Cortex of kidney (tissue), 1 donor: Measurements from ENCODE around the gene ADH1C.
"Not testable (repeated sequence)": the region's sequence is repeated elsewhere in the genome, so short reads cannot be mapped to it uniquely, and the experiment has no call there.

Source experiments
- DNase-seq: peaks from one replicate; lab custom pipeline; 2025; lab: John Stamatoyannopoulos, UW

Gene ADH1C

GRCh38 chr4:99352602-99353537 lies at the start of gene ADH1C:
ADH1C (minus strand) TSS chr4:99352746; CDS start chr4:99352675, 71 bp downstream.
- no peak for DNase-seq

DNA sequence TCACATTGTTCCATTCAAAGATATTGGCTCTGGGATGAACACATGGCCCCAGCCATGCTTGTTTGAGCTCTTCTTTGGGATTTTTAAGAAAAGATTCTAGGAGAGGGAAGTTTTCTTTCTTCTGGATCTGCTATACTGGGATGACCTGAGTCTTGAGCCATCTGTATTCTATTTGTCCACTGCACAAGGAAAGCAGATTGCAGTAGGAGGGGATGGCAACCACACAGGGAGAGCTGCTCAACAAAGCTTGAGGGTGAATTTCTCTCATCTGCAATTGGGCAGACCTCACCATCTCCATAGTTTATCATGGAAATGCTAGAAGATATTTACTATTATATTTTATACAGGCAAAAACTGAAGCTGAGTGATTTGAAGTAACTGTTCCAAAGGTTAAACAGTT lies 48.3 kb upstream of the ADH1C start:
- DNase-seq: no peak

DNA sequence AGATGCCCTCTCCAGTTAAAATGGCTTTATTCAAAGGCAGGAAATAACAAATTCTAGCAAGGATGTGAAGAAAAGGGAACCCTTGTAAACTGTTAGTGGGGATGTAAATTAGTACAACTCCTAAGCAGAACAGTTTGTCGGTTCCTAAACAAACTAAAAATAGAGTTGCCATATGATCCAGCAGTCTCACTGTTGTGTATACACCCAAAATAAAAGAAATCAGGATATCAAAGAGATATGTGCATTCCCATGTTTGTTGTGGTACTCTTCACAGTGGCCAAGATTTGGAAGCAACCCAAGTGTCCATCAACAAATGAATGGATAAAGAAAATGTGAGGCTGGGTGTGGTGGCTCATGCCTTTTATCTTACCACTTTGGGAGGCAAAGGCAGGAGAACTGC lies 46.5 kb upstream of the ADH1C start:
- no peak for DNase-seq

DNA sequence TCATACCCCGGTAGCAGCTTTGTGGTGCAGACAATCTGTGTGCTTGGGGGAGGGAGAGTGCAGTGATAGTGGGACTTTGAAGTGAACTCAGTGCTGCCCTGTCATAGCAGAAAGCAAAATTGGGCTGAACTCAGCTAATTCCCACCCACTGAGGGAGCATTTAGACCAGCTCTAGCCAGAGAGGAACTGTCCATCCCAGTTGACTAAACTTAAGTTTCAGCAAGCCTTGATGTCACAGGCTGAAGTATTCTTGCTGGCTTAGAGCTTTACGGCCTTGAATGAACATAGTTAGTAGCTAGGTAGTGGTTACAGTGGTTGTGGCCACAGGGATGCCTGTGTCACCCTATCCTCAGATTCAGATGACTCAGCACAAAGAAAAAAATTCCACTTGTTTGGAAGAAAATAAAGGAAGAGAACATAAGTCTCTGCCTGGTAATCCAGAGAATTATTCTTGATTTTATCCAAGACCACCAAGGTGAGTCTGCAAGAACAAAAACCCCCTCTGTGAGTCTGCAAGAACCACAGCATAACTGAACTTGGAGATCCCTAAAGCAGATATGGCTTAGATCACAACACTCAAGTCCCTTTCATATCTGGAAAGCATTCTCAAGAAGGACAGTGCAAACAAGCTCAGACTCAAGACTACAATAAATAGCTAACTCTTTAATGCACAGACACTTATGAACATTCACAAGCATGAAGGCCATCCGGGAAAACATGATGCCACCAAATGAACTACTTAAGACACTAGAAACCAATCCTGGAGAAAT lies 43.2 kb upstream of the ADH1C start:
- no peak for DNase-seq

DNA sequence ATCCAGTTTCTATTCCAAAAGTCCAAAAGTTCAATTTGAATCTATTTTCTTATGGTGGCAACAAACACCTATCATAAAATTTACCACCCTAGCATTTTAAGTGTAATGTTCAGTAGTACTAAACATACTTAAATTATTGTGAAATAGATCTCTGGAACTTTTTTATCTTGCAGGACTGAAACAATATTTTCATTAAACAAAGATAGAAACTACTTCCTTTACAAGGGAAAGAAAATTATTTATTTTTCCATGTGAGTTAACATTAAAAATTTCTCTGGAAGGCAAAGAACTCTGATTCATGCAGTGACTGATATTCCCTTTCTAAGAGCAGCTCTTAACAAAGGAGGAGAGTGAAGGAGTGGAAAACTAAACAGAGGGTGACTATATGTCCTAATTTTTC lies 42.4 kb upstream of the ADH1C start:
- DNase-seq: no peak

DNA sequence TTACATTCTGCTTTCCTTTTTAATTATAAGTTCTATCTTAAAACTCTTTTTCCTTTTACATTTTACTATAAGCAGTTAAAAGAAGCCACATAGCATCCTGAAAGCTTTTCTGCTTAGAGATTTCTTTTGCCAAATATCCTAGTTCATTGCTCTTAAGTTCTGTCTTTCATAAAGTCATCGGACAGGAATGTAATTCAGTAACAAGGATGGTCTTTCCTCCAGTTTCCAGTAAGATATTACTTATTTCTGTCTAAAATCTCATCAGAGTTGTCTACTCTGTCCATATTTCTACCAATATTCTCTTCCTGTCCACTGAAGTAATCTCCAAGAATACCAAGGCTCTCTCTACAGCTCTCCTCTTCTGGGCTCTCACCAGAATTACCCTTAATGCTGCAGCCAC lies 37.5 kb upstream of the ADH1C start:
- no peak for DNase-seq

GRCh38 chr4:99389606-99390005 lies 37.1 kb upstream of the ADH1C start:
- no peak for DNase-seq

DNA sequence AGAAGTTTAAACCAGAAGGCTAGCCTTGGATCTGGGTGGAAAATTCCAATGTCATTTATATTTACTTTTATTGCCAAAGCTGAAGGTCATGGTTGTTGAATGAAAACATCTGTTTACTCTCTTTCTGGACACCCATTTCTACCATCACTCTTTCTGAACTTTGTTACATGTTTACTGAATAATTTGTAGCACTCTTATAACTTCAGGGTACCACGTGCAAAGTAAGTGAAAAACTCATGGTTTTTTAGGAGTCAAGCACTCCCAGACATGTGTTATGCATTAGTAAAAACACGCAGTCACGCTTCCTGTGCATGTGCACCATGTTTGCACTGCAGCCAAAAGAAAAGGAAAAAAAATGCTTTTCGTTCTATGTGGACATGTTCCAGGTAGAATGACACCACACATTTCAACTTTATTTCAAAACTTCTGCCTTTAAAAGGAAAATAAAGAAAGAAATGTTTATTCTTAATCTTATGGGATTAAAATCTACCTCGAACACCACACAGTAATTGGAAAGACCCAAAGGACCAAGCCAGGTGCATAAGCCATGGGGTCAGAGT lies 31.4 kb upstream of the ADH1C start:
- DNase-seq: no peak

DNA sequence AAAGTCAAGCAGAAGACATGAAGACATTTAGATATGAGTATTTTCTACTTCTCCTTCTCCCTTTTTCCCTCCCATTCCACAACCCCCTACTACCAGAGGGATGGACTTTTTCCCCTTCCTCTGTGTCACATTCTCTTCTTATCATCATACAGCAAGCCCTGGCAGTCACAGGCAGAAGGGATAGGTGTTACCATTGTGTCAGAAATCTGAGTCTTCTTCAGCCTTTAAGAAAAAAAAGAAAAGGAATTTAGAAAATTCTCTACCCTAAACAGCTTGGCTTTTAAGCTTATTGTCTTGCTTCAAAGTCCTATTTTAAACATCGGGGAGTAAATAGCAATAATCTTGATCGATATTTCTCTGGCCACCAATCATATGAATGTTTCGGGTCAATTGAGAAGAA lies 30.9 kb upstream of the ADH1C start:
- no peak for DNase-seq

DNA sequence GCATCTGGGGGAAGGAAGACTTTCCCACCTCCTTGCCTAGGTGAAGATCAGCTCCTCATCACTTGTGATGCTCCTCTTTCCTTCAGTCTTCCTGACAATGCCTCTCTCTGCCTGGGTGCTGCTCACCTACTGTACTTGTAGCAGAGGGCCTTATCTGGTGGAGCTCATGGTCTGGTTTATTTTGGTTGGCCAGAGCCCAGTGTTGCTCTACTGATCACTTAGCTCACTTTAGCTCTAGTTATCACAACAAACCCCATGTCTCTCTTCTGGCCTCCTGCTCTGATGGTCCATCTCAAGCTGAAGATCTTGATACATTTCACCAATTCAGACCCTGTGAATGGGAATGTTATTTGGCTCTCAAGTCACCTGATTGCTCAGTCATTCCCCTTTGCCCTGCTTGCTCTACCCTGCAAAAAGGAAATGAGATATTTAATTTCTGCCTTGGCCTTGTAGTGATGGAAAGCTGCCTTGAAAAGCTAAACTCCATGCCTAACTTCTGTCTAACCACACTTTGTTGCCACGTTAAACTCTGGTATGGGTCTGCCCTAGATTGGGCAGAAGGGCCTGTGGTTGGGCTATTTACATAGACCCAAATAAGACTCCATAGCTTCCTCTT lies 30.3 kb upstream of the ADH1C start:
- no peak for DNase-seq

DNA sequence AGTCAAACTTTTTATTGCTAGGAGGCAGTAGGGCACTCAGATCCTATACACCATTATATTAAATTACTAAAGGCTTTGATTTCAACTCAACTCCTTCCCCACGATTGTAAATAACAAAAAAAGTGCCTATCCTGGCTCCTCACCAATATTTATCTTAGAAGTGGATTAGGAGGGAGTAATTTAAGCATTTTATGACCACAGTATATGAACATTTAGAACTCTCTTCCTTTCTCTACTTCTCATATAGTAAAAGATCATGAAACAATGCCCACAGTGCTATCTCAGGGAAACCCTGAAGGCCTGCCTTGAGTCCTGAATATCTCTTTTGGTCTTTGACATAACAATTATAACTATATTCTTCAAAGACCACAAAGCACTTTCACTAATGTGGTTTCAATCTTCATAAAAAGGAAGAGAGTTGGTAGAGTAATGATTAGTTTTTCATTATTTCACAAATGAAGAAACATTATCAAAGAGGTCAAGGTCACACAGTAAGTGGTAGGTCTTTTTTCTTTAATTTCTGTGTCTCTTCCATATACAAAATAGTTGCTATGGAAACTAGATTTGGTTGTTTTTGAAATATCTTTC lies 29.1 kb upstream of the ADH1C start:
- no peak for DNase-seq

DNA sequence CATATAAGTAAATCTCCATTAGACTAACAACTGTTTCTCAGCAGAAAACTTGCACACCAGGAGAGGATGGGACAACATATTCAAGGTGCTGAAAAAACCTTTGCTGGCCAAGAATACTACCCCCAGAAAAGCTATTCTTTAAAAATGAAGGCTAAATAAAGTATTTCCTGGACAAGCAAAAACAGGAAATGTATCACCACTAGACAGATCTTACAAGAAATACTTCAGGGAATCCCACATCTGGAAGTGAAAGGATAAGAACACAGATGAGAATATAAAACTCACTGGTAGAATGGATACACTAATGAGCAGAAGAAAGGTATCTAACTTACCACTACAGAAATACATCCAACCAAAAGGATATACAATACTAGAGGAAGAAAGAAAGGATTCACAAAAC lies 27.0 kb upstream of the ADH1C start:
- DNase-seq: no peak

- no peak for DNase-seq
Measured at GRCh38 chr4:99378876-99379275, 26.3 kb upstream of the ADH1C start.

DNA sequence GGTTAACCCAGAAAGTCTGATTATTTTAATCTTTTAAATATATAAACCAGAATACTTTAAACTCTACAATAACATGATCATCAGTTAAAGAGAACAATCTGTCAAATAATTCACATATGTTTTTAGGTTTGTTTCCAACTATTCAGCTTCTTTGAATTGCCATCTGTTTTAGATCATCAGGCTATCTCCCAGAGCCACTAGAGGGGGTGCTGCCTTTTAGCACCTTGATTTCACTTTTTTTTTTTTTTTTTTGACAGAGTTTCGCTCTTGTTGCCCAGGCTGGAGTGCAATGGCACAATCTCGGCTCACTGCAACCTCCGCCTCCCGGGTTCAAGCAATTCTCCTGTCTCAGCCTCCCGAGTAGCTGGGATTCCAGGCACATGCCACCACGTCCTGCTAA lies 24.8 kb upstream of the ADH1C start:
- DNase-seq: not testable (repeated sequence)

- not testable (repeated sequence) for DNase-seq
Measured at GRCh38 chr4:99372464-99372863, 19.9 kb upstream of the ADH1C start.

DNA sequence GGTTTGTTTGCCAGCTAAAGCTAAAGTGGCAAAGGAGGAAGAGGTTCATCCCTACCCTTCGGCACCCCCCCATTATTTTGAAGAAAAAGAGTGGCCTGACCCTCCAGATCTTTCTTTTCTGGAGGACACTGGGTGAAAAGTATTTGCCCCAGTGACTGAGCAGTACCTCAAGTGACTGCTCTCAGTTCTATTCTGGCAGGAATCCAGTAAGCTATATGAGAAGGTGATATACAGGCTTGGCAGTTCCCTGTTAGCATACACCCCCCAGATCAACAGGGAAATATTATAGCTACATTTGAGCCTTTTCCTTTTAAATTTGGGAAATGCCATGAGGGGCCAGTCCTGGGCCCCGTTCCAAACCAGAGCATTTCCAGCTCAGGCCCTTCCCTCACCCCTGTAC lies 15.3 kb upstream of the ADH1C start:
- not testable (repeated sequence) for DNase-seq

DNA sequence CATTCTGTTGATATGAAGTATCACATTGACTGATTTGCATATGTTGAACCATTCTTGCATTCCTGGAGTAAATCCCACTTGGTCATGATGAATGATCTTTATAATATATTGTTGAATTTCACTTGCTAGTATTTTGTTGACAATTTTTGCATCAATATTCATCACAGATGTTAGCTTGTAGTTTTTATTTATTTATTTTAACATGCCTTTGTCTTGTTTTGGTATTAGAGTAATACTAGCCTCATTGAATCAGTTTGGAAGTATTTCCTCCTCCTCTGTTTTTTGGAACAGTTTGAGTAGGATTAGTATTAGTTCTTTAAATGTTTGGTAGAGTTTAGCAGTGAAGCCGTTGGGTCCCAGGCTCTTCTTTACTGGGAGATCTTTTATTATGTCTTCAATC lies 13.9 kb upstream of the ADH1C start:
- no peak for DNase-seq

DNA sequence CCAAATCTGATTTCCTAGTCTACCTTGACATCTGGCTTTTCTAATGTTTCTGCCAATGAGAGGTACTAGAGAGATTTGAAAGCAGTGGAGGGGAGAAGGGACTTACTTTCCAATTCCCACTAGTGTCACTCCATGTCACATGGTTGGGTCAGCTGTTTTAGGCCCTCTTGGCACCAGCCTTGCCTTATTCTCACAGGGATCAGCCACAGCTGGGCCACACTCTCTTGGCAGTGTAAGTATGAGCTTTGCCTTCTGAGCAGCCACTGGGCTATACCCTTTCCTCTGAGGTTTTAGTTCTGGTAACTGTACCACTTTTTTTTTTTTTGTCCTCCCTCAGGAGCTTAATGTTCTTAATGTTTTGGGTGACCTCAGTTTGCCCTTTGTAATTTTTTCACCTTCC lies 10.2 kb upstream of the ADH1C start:
- no peak for DNase-seq

GRCh38 chr4:99361899-99362275 lies 9.3 kb upstream of the ADH1C start:
- no peak for DNase-seq

DNA sequence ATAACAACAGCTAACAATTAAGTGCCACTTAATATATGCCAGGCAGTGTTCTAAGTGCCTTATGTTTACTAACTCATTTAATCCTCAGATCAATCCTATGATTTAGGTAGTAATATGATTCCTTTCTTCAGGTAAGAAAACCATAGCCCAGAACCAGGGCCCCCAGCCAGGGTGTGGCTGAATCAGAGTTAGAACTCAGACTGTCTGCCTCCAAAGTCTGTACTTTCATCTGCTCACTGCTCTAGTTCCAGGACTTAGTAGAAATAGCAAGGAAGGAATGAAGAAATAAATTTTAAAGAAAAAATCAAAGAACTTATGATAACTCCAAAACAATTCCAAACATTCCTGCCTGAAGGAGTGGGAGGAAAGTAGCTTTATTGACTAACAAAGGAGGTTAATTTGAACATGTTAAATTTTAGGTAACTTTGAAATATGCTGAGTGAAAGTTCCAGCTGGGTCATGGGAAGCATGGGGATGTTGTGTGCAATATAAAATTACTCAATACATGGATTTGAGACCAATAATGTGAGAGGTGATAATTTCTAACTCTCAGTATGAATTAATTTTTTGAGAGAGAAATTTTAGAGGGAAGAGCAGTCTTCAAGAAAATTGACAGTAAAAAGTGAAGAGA lies 8.8 kb upstream of the ADH1C start:
- no peak for DNase-seq

- no peak for DNase-seq
Measured at GRCh38 chr4:99359480-99360204, 7.1 kb upstream of the ADH1C start.
